RWPE1 (cell line): Measurements from ENCODE around the gene CLPTM1.

Experiments
- CTCF ChIA-PET: fragments of 350-600 bp; sonication (Branson Sonifier 250); formaldehyde crosslinking; extraction: SDS; loops from one replicate; lab custom pipeline; 2021; lab: Yijun Ruan, JAX
- POLR2A ChIA-PET: fragments of 400-600 bp; formaldehyde crosslinking; extraction: SDS; loops from one replicate; lab custom pipeline; 2020; ENCODE audit warnings: antibody characterized with exemption; ENCODE audit not compliant: low non-redundant PET; lab: Yijun Ruan, JAX
- DNase-seq: peaks from one replicate; pipeline ENCODE4 v3.0.0; 2012; ENCODE audit warnings: low spot score
- H3K27ac ChIP-seq: fragments of 450-650 bp; 2 replicates; pipeline ENCODE4 v1.5.1; 2017
- CTCF ChIP-seq: fragments of 450-650 bp; conservative IDR thresholded peaks from 2 replicates; pipeline ENCODE4 v1.5.1; 2017; ENCODE audit warnings: low read depth, mild to moderate bottlenecking

The CLPTM1 gene

GRCh38 chr19:44954649-44955504 lies at the start of gene CLPTM1:
Gene CLPTM1, plus strand, starts transcription at chr19:44955380. Its CDS starts 16 bp downstream, at chr19:44955396.
- no peak for TF ChIP-seq CTCF
- peak within 1 kb of the TSS; percentile 92 for H3K27ac ChIP-seq
- CTCF ChIA-PET, result interaction anchor here (0.5 to 0.7 kb wide), 3 partner anchors 9 to 49 kb away, joined by 3 read pairs; no protein-coding TSS in a partner anchor
- DNase-seq, result peak; percentile 97
- POLR2A ChIA-PET, result interaction anchor here (0.6 kb wide), 1 partner anchor 56 kb away, joined by 4 read pairs; no protein-coding TSS in a partner anchor

GRCh38 chr19:44905437-44906160 lies 49.6 kb upstream of the CLPTM1 start, which contains the start of gene APOE:
Gene APOE, plus strand, starts transcription at chr19:44905796. Its CDS starts 829 bp downstream, at chr19:44906625.
- CTCF ChIA-PET, result interaction anchor here (0.7 to 1.2 kb wide), 2 partner anchors 49 to 154 kb away, joined by 3 to 5 read pairs; partner anchors contain the start of gene CLPTM1
- TF ChIP-seq CTCF, result no peak
- DNase-seq, result no peak
- peak within 1 kb of the TSS; percentile 42; the same call in 1 of the 2 replicates for H3K27ac ChIP-seq
- POLR2A ChIA-PET, result no interaction called here

DNA sequence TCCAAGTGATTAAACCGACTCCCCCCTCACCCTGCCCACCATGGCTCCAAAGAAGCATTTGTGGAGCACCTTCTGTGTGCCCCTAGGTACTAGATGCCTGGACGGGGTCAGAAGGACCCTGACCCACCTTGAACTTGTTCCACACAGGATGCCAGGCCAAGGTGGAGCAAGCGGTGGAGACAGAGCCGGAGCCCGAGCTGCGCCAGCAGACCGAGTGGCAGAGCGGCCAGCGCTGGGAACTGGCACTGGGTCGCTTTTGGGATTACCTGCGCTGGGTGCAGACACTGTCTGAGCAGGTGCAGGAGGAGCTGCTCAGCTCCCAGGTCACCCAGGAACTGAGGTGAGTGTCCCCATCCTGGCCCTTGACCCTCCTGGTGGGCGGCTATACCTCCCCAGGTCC lies 47.6 kb upstream of the CLPTM1 start:
- no peak for DNase-seq
- ChIA-PET POLR2A (no interaction called here), CTCF (interaction anchor here (1.6 kb wide), 1 partner anchor 44 kb away, joined by 3 read pairs; no protein-coding TSS in a partner anchor)
- no peak for TF ChIP-seq CTCF
- peak overlapping the region; percentile 40 for H3K27ac ChIP-seq

GRCh38 chr19:44908074-44908835 lies 46.9 kb upstream of the CLPTM1 start:
- POLR2A ChIA-PET, result no interaction called here
- peak overlapping the region; percentile 40 for H3K27ac ChIP-seq
- DNase-seq, result no peak
- CTCF ChIA-PET, result interaction anchor here (1.6 kb wide), 1 partner anchor 44 kb away, joined by 3 read pairs; no protein-coding TSS in a partner anchor
- TF ChIP-seq CTCF, result no peak

- DNase-seq, result no peak
- H3K27ac ChIP-seq, result peak overlapping the region; percentile 86
- TF ChIP-seq CTCF, result no peak
- CTCF ChIA-PET, result interaction anchor here (1.6 kb wide), 1 partner anchor 43 kb away, joined by 3 read pairs; no protein-coding TSS in a partner anchor
- POLR2A ChIA-PET, result no interaction called here
Measured at GRCh38 chr19:44908836-44909261, 46.3 kb upstream of the CLPTM1 start.
